ENCODE measurements around the gene STK31. TPM values are rescaled to one million over a fixed set of nuclear protein-coding genes. Genes with fewer than 3 reads are reported as not detected.

STK31 gene
- total RNA-seq, 1 donor from 2014 or later, result 2.8 TPM

- H3F3A ChIP-seq (ENCODE audit: low read depth), result peaks cover 4% of the 10 kb centered on the region
- no peak overlapping the region for H3K27ac ChIP-seq
- peaks cover 52% of the 10 kb centered on the region for H3K79me2 ChIP-seq (ENCODE audit: low read depth)
- H3K27ac Mint-ChIP-seq, result no peak overlapping the region
- no peak overlapping the region for H2AFZ ChIP-seq (replicated peaks)
- H3K27me3 ChIP-seq, result no peaks in the 10 kb centered on the region
- DNase-seq (ENCODE audit: low spot score), result no peak
- peaks cover 16% of the 10 kb centered on the region for H3K4me1 Mint-ChIP-seq
- TF ChIP-seq EZH2phosphoT487 (IDR thresholded peaks at IDR 0.05) (no peak), CTCF (IDR thresholded peaks at IDR 0.05) (no peak), EZH2 (IDR thresholded peaks at IDR 0.05) (no peak)
- peaks cover 19% of the 10 kb centered on the region for H3K36me3 Mint-ChIP-seq
- H3K9me3 Mint-ChIP-seq, result no peaks in the 10 kb centered on the region
- peaks cover 10% of the 10 kb centered on the region for H3K36me3 ChIP-seq
- H3K9me3 ChIP-seq (ENCODE audit: low read depth), result no peaks in the 10 kb centered on the region
- H3K27me3 Mint-ChIP-seq (ENCODE audit: insufficient read depth, low read depth), result no peaks in the 10 kb centered on the region
- H4K20me1 ChIP-seq (ENCODE audit: low read depth), result peaks cover 18% of the 10 kb centered on the region
- H3K9ac ChIP-seq, result no peak overlapping the region
- peaks cover 9% of the 10 kb centered on the region for H3K4me1 ChIP-seq
- H3K4me2 ChIP-seq, result no peak overlapping the region
- no peak overlapping the region for H3K4me3 Mint-ChIP-seq
- H3K4me3 ChIP-seq, result no peak overlapping the region
Observed at GRCh38 chr7:23685731-23686130, 24.3 kb upstream of the STK31 start.

GRCh38 chr7:23687011-23687410, 23.0 kb upstream of the STK31 start:
- Mint-ChIP-seq H3K4me1 (peaks cover 11% of the 10 kb centered on the region), H3K9me3 (no peaks in the 10 kb centered on the region), H3K27me3 (ENCODE audit: insufficient read depth, low read depth) (no peaks in the 10 kb centered on the region), H3K4me3 (no peak overlapping the region), H3K36me3 (peaks cover 25% of the 10 kb centered on the region), H3K27ac (no peak overlapping the region)
- Histone ChIP-seq H3K9ac (no peak overlapping the region), H3K4me1 (peaks cover 5% of the 10 kb centered on the region), H2AFZ (replicated peaks) (no peak overlapping the region), H3F3A (ENCODE audit: low read depth) (no peaks in the 10 kb centered on the region), H4K20me1 (ENCODE audit: low read depth) (peaks cover 6% of the 10 kb centered on the region), H3K9me3 (ENCODE audit: low read depth) (no peaks in the 10 kb centered on the region), H3K4me3 (no peak overlapping the region), H3K79me2 (ENCODE audit: low read depth) (peaks cover 39% of the 10 kb centered on the region), H3K27me3 (no peaks in the 10 kb centered on the region), H3K36me3 (peaks cover 13% of the 10 kb centered on the region), H3K4me2 (no peak overlapping the region), H3K27ac (no peak overlapping the region)
- TF ChIP-seq EZH2 (IDR thresholded peaks at IDR 0.05) (no peak), EZH2phosphoT487 (IDR thresholded peaks at IDR 0.05) (no peak), CTCF (IDR thresholded peaks at IDR 0.05) (no peak)
- DNase-seq (ENCODE audit: low spot score), result no peak

- Mint-ChIP-seq H3K4me1 (no peaks in the 10 kb centered on the region), H3K36me3 (peaks cover 30% of the 10 kb centered on the region), H3K4me3 (no peak overlapping the region), H3K27me3 (ENCODE audit: insufficient read depth, low read depth) (no peaks in the 10 kb centered on the region), H3K27ac (no peak overlapping the region), H3K9me3 (no peaks in the 10 kb centered on the region)
- Histone ChIP-seq H3K27me3 (no peaks in the 10 kb centered on the region), H3K9ac (no peak overlapping the region), H3F3A (ENCODE audit: low read depth) (no peaks in the 10 kb centered on the region), H4K20me1 (ENCODE audit: low read depth) (no peaks in the 10 kb centered on the region), H3K4me2 (no peak overlapping the region), H3K36me3 (peaks cover 17% of the 10 kb centered on the region), H3K4me1 (no peaks in the 10 kb centered on the region), H3K9me3 (ENCODE audit: low read depth) (no peaks in the 10 kb centered on the region), H2AFZ (replicated peaks) (no peak overlapping the region), H3K79me2 (ENCODE audit: low read depth) (peaks cover 19% of the 10 kb centered on the region), H3K27ac (no peak overlapping the region), H3K4me3 (no peak overlapping the region)
- DNase-seq (ENCODE audit: low spot score), result no peak
- no peak for TF ChIP-seq EZH2phosphoT487 (IDR thresholded peaks at IDR 0.05)
- TF ChIP-seq CTCF (IDR thresholded peaks at IDR 0.05), result no peak
- TF ChIP-seq EZH2 (IDR thresholded peaks at IDR 0.05), result no peak
Observed at GRCh38 chr7:23689165-23689564, 20.9 kb upstream of the STK31 start.

Measured in neural progenitor cell (in vitro differentiated cells).